DOHH2 (cell line): ENCODE data around the gene SLCO3A1.

ENCODE experiments used
- H3F3A ChIP-seq: fragments of 200-600 bp; sonication (generic), shearing (Covaris generic); 2 replicates; pipeline ENCODE4 v1.6.0; 2016; ENCODE audit warnings: antibody characterized with exemption, mild to moderate bottlenecking; ENCODE audit not compliant: control insufficient read depth, insufficient read depth
- H3K27ac ChIP-seq: fragments of 200-600 bp; sonication (generic); 2 replicates; pipeline ENCODE4 v1.5.1; 2014; ENCODE audit warnings: low read depth, mild to moderate bottlenecking, low read length, moderate library complexity
- H3K27me3 ChIP-seq: fragments of 200-600 bp; sonication (generic); 2 replicates; pipeline ENCODE4 v1.6.1; 2014; ENCODE audit warnings: mild to moderate bottlenecking, low read length, mixed read lengths; ENCODE audit not compliant: control insufficient read depth
- H3K36me3 ChIP-seq: fragments of 200-600 bp; sonication (generic); 2 replicates; pipeline ENCODE4 v1.6.1; 2014; ENCODE audit warnings: mild to moderate bottlenecking, low read length, moderate library complexity, mixed read lengths; ENCODE audit not compliant: control insufficient read depth
- H3K4me1 ChIP-seq: fragments of 200-600 bp; sonication (generic); 2 replicates; pipeline ENCODE4 v1.6.1; 2014; ENCODE audit warnings: mild to moderate bottlenecking, low read length, mixed read lengths; ENCODE audit not compliant: control insufficient read depth
- H3K4me2 ChIP-seq: fragments of 200-600 bp; sonication (generic); 2 replicates; pipeline ENCODE4 v1.6.0; 2014; ENCODE audit warnings: mild to moderate bottlenecking, low read length, moderate library complexity
- H3K4me3 ChIP-seq: fragments of 200-600 bp; sonication (generic); 2 replicates; pipeline ENCODE4 v1.5.1; 2014; ENCODE audit warnings: mild to moderate bottlenecking, low read length, mixed read lengths
- H3K79me2 ChIP-seq: fragments of 200-600 bp; sonication (generic); 2 replicates; pipeline ENCODE4 v1.6.1; 2014; ENCODE audit warnings: mild to moderate bottlenecking, low read length, mixed read lengths; ENCODE audit not compliant: control insufficient read depth
- H3K9me2 ChIP-seq: fragments of 200-600 bp; sonication (generic); replicated peaks from 2 replicates; pipeline ENCODE4 v1.6.1; 2014; ENCODE audit warnings: mild to moderate bottlenecking, low read length, mixed read lengths; ENCODE audit not compliant: control insufficient read depth
- H3K9me3 ChIP-seq: fragments of 200-600 bp; sonication (generic); 2 replicates; pipeline ENCODE4 v1.6.1; 2014; ENCODE audit warnings: antibody characterized with exemption, low read length, mixed read lengths; ENCODE audit not compliant: control insufficient read depth, insufficient read depth
- H4K20me1 ChIP-seq: fragments of 200-600 bp; sonication (generic); 2 replicates; pipeline ENCODE4 v1.6.0; 2014; ENCODE audit warnings: low read depth, mild to moderate bottlenecking, antibody characterized with exemption, low read length, moderate library complexity; ENCODE audit not compliant: control insufficient read depth, insufficient read depth
- CTCF ChIP-seq: fragments of 200-600 bp; sonication (generic); IDR thresholded peaks from one replicate; pipeline ENCODE4 v1.5.1; 2014; ENCODE audit warnings: antibody characterized with exemption, mild to moderate bottlenecking, low read depth, low read length; ENCODE audit not compliant: poor library complexity, severe bottlenecking
- EZH2phosphoT487 ChIP-seq: fragments of 200-600 bp; sonication (generic); IDR thresholded peaks from 2 replicates; pipeline ENCODE4 v1.6.1; 2017; ENCODE audit warnings: borderline replicate concordance, mild to moderate bottlenecking, antibody characterized with exemption, low read length, moderate library complexity, mixed read lengths

Gene SLCO3A1

GRCh38 chr15:92113832-92114231, 260.3 kb downstream of the SLCO3A1 start:
- Histone ChIP-seq H3K4me1 (no peaks in the 10 kb centered on the region), H4K20me1 (no peaks in the 10 kb centered on the region), H3K79me2 (no peaks in the 10 kb centered on the region), H3K4me3 (no peak overlapping the region), H3K4me2 (no peak overlapping the region), H3K36me3 (no peaks in the 10 kb centered on the region), H3K9me3 (no peaks in the 10 kb centered on the region), H3K27me3 (no peaks in the 10 kb centered on the region), H3K9me2 (no peaks in the 10 kb centered on the region), H3K27ac (no peak overlapping the region), H3F3A (no peaks in the 10 kb centered on the region)
- TF ChIP-seq EZH2phosphoT487 (no peak), CTCF (no peak)

GRCh38 chr15:92115834-92116233, 262.3 kb downstream of the SLCO3A1 start:
- no peak overlapping the region for H3K4me3 ChIP-seq
- TF ChIP-seq CTCF (no peak), EZH2phosphoT487 (no peak)
- no peak overlapping the region for H3K27ac ChIP-seq
- H3F3A ChIP-seq: no peaks in the 10 kb centered on the region
- H3K4me1 ChIP-seq: no peaks in the 10 kb centered on the region
- H3K9me3 ChIP-seq: no peaks in the 10 kb centered on the region
- H3K36me3 ChIP-seq: no peaks in the 10 kb centered on the region
- H3K9me2 ChIP-seq: no peaks in the 10 kb centered on the region
- H3K4me2 ChIP-seq: no peak overlapping the region
- no peaks in the 10 kb centered on the region for H4K20me1 ChIP-seq
- no peaks in the 10 kb centered on the region for H3K79me2 ChIP-seq
- H3K27me3 ChIP-seq: no peaks in the 10 kb centered on the region

GRCh38 chr15:92116330-92116729, 262.8 kb downstream of the SLCO3A1 start:
- Histone ChIP-seq H3K36me3 (no peaks in the 10 kb centered on the region), H3K4me1 (no peaks in the 10 kb centered on the region), H4K20me1 (no peaks in the 10 kb centered on the region), H3K4me3 (no peak overlapping the region), H3K9me3 (no peaks in the 10 kb centered on the region), H3F3A (no peaks in the 10 kb centered on the region), H3K79me2 (no peaks in the 10 kb centered on the region), H3K27ac (no peak overlapping the region), H3K4me2 (no peak overlapping the region), H3K27me3 (no peaks in the 10 kb centered on the region), H3K9me2 (no peaks in the 10 kb centered on the region)
- TF ChIP-seq CTCF (no peak), EZH2phosphoT487 (no peak)
